ENCODE results near the gene B4GALNT4. TPM values are rescaled to one million over a fixed set of nuclear protein-coding genes. Genes with fewer than 3 reads are reported as not detected.

Gene B4GALNT4
- total RNA-seq, 1 experiment from 2014 or later: 4.7 TPM

GRCh38 chr11:325796-326591 lies 43.3 kb upstream of the B4GALNT4 start:
- no peaks in the 10 kb centered on the region for H3K36me3 ChIP-seq (ENCODE audit: low read depth)
- BruUV-seq (replicated peaks): no TSS peak
- no peak overlapping the region for H3K4me3 ChIP-seq
- H3K4me1 ChIP-seq (replicated peaks; ENCODE audit: insufficient read depth): no peaks in the 10 kb centered on the region
- ChIA-PET CTCF (no interaction called here), POLR2A (ENCODE audit: unreplicated experiment) (no interaction called here)
- H2AFZ ChIP-seq: no peak overlapping the region
- H3K4me2 ChIP-seq: no peak overlapping the region
- no peaks in the 10 kb centered on the region for H4K20me1 ChIP-seq (ENCODE audit: insufficient read depth)
- H3K9me2 ChIP-seq (ENCODE audit: insufficient read depth): no peaks in the 10 kb centered on the region
- no peaks in the 10 kb centered on the region for H3F3A ChIP-seq (ENCODE audit: insufficient read depth, low read depth)
- no peaks in the 10 kb centered on the region for H3K27me3 ChIP-seq (ENCODE audit: insufficient read depth, low read depth)
- H3K9me3 ChIP-seq (ENCODE audit: insufficient read depth, low read depth): no peaks in the 10 kb centered on the region
- no peak overlapping the region for H3K27ac ChIP-seq
- H3K79me2 ChIP-seq (ENCODE audit: low read depth): no peaks in the 10 kb centered on the region
- TF ChIP-seq EZH2 (IDR thresholded peaks at IDR 0.05; ENCODE audit: low read depth) (no peak), CTCF (conservative IDR thresholded peaks at IDR 0.05) (no peak)
- DNase-seq: no peak
- intact Hi-C loops (cut with micrococcal nuclease; ENCODE audit: unreplicated experiment): no loop called here

- CTCF ChIA-PET: no interaction called here
- H3K4me3 ChIP-seq: no peak overlapping the region
- no peak for DNase-seq
- intact Hi-C loops (cut with micrococcal nuclease; ENCODE audit: unreplicated experiment): no loop called here
- no peaks in the 10 kb centered on the region for H3K9me2 ChIP-seq (ENCODE audit: insufficient read depth)
- no TSS peak for BruUV-seq (replicated peaks)
- no peaks in the 10 kb centered on the region for H3K36me3 ChIP-seq (ENCODE audit: low read depth)
- no peak overlapping the region for H2AFZ ChIP-seq
- no peak overlapping the region for H3K27ac ChIP-seq
- no peaks in the 10 kb centered on the region for H3K9me3 ChIP-seq (ENCODE audit: insufficient read depth, low read depth)
- POLR2A ChIA-PET (ENCODE audit: unreplicated experiment): no interaction called here
- no peaks in the 10 kb centered on the region for H3K4me1 ChIP-seq (replicated peaks; ENCODE audit: insufficient read depth)
- no peaks in the 10 kb centered on the region for H3K27me3 ChIP-seq (ENCODE audit: insufficient read depth, low read depth)
- no peak overlapping the region for H3K4me2 ChIP-seq
- no peaks in the 10 kb centered on the region for H4K20me1 ChIP-seq (ENCODE audit: insufficient read depth)
- no peaks in the 10 kb centered on the region for H3F3A ChIP-seq (ENCODE audit: insufficient read depth, low read depth)
- no peaks in the 10 kb centered on the region for H3K79me2 ChIP-seq (ENCODE audit: low read depth)
- TF ChIP-seq CTCF (conservative IDR thresholded peaks at IDR 0.05) (no peak), EZH2 (IDR thresholded peaks at IDR 0.05; ENCODE audit: low read depth) (no peak)
Observed at GRCh38 chr11:326592-326841, 42.8 kb upstream of the B4GALNT4 start.

GRCh38 chr11:326842-327580 lies 42.3 kb upstream of the B4GALNT4 start:
- DNase-seq: no peak
- Histone ChIP-seq H3K4me2 (no peak overlapping the region), H3K27me3 (ENCODE audit: insufficient read depth, low read depth) (no peaks in the 10 kb centered on the region), H3K9me3 (ENCODE audit: insufficient read depth, low read depth) (no peaks in the 10 kb centered on the region), H3K4me3 (no peak overlapping the region), H3K36me3 (ENCODE audit: low read depth) (no peaks in the 10 kb centered on the region), H2AFZ (no peak overlapping the region), H3K9me2 (ENCODE audit: insufficient read depth) (no peaks in the 10 kb centered on the region), H3K79me2 (ENCODE audit: low read depth) (no peaks in the 10 kb centered on the region), H3K27ac (no peak overlapping the region), H4K20me1 (ENCODE audit: insufficient read depth) (no peaks in the 10 kb centered on the region), H3F3A (ENCODE audit: insufficient read depth, low read depth) (no peaks in the 10 kb centered on the region), H3K4me1 (replicated peaks; ENCODE audit: insufficient read depth) (no peaks in the 10 kb centered on the region)
- CTCF ChIA-PET: no interaction called here
- POLR2A ChIA-PET (ENCODE audit: unreplicated experiment): no interaction called here
- BruUV-seq (replicated peaks): no TSS peak
- TF ChIP-seq EZH2 (IDR thresholded peaks at IDR 0.05; ENCODE audit: low read depth) (no peak), CTCF (conservative IDR thresholded peaks at IDR 0.05) (no peak)
- intact Hi-C loops (cut with micrococcal nuclease; ENCODE audit: unreplicated experiment): no loop called here
